Posterior cingulate gyrus (tissue), 11 donors: ENCODE results near the gene TSPAN10.

ENCODE experiments used
- DNase-seq, 10 donors: peaks; one replicate each; pipeline versions ENCODE4 v3.0.0 to v3.0.0-alpha.2; 2020 to 2021; ENCODE audit warnings: mixed read lengths in 3 of 10
- intact Hi-C: fragments of 100-400 bp; cut with DNase I; formaldehyde crosslinking; loops from one replicate; pipeline ENCODE4 v1.15.1; 2023

Gene TSPAN10

GRCh38 chr17:81683584-81684441 is 46.8 kb downstream of the TSPAN10 start, which contains the start of the genes ARL16 and HGS:
TSS of gene ARL16 (minus strand) at chr17:81683797. CDS start at chr17:81683753, 44 bp downstream.
TSS of gene HGS (plus strand) at chr17:81684011. CDS start at chr17:81684067, 56 bp downstream.
- intact Hi-C loops: loop anchor here (1.0 to 5.0 kb wide), 2 partner anchors 19 to 47 kb away; partner anchors contain the start of genes MRPL12, NPLOC4 and TSPAN10
- DNase-seq: peak; percentile 95 to 99 (median 96)

- no peak for DNase-seq
- intact Hi-C loops: loop anchor here (1.0 to 5.0 kb wide), 2 partner anchors 19 to 47 kb away; partner anchors contain the start of genes MRPL12, NPLOC4 and TSPAN10
Measured at GRCh38 chr17:81684442-81684911, 47.5 kb downstream of the TSPAN10 start.

GRCh38 chr17:81685108-81685507 is 48.1 kb downstream of the TSPAN10 start:
- no peak for DNase-seq
- intact Hi-C loops: no loop called here

DNA sequence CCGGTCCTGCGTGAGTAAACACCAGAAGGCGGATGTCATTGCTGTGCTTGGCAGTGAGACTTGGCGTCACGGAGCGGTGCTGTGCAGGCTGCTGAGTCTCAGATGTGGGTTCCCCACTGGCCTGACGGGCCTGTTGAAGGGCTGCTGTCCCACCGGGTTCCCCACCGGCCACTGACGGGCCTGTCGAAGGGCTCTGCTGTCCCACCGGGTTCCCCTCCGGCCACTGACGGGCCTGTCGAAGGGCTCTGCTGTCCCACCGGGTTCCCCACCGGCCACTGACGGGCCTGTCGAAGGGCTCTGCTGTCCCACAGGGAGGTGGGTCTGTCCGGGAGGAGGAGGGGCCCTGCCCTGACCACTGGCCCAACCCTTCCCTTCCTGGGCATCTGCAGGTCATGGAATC is 49.6 kb downstream of the TSPAN10 start:
- no peak for DNase-seq
- intact Hi-C loops: no loop called here

DNA sequence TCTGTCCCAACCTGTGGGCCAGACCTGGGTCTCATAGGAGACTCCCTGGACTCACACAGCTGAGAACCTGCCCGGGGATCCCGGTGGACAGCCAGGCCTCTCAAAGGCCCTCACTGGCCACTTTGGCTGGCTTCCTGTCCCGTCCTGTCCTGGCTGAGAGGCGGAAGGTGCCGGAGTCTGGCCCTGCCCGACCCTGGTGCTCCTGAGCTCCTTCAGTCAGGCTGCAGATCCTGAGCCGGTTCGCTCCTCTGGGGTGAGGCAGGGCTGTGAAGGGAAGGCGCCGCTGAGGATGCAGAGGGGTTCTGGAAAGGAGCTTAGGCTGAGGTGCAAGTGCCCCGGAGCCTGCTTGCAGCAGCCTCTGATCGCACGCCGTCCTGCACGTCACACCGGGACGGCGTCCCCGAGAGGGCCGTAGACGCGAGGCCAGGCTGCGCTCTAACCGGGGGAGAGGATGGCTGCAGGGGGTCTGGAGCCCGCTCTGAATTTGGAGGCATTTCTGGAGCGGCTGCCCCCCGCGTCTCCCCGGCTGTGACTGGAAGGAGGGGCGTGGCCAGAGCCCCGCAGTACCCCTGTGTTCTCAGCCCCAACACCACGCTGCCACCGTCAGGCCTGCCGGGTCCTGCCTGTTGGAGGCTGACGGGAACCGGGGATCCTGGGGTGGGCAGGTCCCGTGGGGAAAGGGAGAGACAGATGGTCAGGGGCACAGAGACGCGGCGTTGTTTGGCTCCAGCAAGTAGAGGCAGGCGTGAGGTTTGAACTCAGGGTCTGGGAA is 51.0 kb downstream of the TSPAN10 start:
- no peak for DNase-seq
- intact Hi-C loops: no loop called here

DNA sequence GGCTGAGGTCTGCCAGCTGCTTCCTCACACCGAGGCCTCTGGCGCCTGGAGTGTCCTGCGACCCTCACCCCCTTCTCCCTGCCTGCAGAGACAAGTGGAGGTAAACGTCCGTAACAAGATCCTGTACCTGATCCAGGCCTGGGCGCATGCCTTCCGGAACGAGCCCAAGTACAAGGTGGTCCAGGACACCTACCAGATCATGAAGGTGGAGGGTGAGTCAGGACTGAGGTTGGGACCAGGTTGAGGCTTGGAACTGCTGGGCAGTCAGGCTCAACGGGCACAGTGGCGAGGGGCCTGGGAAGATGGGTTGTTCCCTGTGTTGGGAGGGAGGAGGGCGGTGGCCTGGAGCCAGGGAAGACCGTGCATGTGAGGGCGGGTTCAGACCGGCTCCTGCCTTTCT is 51.6 kb downstream of the TSPAN10 start:
- intact Hi-C loops: no loop called here
- no peak for DNase-seq

DNA sequence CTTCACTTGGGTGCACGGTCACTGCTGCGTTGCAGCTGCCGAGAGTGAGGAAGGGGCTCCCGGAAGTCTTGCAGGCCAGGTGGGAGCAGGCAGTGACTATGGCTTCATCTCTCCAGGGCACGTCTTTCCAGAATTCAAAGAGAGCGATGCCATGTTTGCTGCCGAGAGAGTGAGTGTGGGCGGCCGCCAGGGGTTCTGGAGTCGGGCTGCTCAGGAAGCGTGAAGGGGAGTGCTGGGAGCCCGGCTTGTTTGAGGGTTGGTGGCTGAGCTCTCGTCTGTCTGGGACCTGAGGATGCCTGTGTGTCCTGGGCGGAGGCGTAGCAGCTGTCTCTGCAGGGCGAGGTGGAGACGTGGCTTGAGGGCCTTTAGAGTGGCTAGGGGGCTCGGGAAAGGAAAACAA is 53.1 kb downstream of the TSPAN10 start:
- DNase-seq: no peak
- intact Hi-C loops: no loop called here

DNA sequence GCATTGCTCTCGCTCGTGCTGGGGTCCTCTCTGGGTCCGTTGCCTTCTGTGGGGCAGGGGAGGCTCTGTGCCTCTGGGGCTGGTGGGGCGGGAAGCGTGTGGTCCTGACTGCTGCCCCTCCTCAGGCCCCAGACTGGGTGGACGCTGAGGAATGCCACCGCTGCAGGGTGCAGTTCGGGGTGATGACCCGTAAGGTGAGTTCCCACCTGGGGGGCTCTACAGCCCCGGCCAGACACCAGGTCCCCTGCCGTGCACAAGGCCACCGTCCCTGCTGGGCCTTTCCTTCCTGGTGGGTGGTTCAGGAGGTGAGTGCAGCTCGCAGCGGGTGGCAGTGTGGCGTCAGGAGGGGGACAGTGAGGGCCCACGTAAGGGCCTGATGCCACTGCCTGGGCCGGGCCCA is 53.6 kb downstream of the TSPAN10 start:
- DNase-seq: no peak
- intact Hi-C loops: no loop called here

- intact Hi-C loops: no loop called here
- no peak for DNase-seq
Measured at GRCh38 chr17:81691196-81691595, 54.2 kb downstream of the TSPAN10 start.

- intact Hi-C loops: no loop called here
- DNase-seq: no peak
Measured at GRCh38 chr17:81691608-81692007, 54.6 kb downstream of the TSPAN10 start.

- no peak for DNase-seq
- intact Hi-C loops: no loop called here
Measured at GRCh38 chr17:81693509-81694210, 56.7 kb downstream of the TSPAN10 start.

DNA sequence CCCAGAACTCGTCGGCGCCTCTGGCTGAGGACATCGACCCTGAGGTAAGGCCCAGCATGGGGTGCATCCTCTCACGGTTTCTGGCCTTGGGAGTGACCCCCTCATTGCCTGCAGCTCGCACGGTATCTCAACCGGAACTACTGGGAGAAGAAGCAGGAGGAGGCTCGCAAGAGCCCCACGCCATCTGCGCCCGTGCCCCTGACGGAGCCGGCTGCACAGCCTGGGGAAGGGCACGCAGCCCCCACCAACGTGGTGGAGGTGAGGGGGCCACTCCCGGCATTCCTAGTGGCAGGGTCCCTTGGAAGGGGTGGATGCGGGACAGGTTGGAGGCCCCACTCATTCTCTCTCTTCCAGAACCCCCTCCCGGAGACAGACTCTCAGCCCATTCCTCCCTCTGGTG is 57.8 kb downstream of the TSPAN10 start:
- intact Hi-C loops: no loop called here
- no peak for DNase-seq

DNA sequence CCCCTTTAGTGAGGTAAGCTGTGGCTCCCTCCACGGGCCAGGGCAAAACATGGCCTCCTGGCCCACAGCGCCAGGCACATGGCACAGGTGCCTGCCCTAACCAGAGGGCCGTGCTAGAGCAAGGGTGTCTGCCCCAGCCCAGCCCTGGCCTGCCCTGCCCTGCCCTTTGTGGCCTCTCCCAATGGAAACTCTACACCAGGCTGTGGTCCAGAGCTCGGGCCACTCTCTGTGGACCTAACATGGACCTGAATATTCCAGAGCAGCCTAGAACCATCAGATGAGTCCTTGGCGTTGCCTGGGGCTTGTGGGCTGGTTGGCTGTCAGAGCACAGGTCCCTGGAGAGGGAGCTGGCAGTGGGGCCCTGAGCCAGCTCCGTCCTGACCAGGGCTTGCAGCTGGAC is 58.2 kb downstream of the TSPAN10 start:
- DNase-seq: no peak
- intact Hi-C loops: no loop called here

- DNase-seq: no peak
- intact Hi-C loops: no loop called here
Measured at GRCh38 chr17:81695801-81696200, 58.8 kb downstream of the TSPAN10 start.

DNA sequence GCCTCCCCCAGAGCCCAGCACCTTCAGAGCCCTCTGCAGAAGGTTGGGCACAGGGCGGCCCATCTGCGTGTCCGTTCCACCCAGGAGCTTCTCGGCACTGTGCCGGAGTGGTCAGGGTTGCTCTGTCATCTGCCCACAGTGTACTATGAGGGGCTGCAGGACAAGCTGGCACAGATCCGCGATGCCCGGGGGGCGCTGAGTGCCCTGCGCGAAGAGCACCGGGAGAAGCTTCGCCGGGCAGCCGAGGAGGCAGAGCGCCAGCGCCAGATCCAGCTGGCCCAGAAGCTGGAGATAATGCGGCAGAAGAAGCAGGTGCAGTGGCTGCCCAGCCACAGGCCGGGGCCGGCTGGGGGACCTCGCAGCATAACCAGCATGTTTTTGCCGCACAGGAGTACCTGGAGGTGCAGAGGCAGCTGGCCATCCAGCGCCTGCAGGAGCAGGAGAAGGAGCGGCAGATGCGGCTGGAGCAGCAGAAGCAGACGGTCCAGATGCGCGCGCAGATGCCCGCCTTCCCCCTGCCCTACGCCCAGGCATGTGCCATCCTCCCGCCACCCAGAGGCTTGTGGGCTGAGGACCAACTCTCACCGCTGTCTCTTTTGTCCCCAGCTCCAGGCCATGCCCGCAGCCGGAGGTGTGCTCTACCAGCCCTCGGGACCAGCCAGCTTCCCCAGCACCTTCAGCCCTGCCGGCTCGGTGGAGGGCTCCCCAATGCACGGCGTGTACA is 59.4 kb downstream of the TSPAN10 start:
- DNase-seq: no peak
- intact Hi-C loops: no loop called here

GRCh38 chr17:81697261-81698044 is 60.5 kb downstream of the TSPAN10 start:
- intact Hi-C loops: no loop called here
- no peak for DNase-seq
